ENCODE data around the gene GPRC5A. TPM values are rescaled to one million over a fixed set of nuclear protein-coding genes. Genes with fewer than 3 reads are reported as not detected.

The GPRC5A gene
- total and polyA plus RNA-seq, 2 of the 8 experiments (the other 6 are each of a cell fraction or from before 2014, with no cell fraction given): 1.0 to 1.4 TPM

GRCh38 chr12:12917517-12917916 is 26.2 kb downstream of the GPRC5A start (continued):
- TF ChIP-seq SAP30 (IDR thresholded peaks at IDR 0.05; ENCODE audit: insufficient read depth, insufficient replicate concordance, low read length): no peak
